RPMI8226 (cell line): ENCODE data around the gene PSMG4.

Experiments used
- DNase-seq: peaks from one replicate; pipeline ENCODE4 v3.0.0-alpha.2; 2015

The PSMG4 gene, protein sequence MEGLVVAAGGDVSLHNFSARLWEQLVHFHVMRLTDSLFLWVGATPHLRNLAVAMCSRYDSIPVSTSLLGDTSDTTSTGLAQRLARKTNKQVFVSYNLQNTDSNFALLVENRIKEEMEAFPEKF

DNA sequence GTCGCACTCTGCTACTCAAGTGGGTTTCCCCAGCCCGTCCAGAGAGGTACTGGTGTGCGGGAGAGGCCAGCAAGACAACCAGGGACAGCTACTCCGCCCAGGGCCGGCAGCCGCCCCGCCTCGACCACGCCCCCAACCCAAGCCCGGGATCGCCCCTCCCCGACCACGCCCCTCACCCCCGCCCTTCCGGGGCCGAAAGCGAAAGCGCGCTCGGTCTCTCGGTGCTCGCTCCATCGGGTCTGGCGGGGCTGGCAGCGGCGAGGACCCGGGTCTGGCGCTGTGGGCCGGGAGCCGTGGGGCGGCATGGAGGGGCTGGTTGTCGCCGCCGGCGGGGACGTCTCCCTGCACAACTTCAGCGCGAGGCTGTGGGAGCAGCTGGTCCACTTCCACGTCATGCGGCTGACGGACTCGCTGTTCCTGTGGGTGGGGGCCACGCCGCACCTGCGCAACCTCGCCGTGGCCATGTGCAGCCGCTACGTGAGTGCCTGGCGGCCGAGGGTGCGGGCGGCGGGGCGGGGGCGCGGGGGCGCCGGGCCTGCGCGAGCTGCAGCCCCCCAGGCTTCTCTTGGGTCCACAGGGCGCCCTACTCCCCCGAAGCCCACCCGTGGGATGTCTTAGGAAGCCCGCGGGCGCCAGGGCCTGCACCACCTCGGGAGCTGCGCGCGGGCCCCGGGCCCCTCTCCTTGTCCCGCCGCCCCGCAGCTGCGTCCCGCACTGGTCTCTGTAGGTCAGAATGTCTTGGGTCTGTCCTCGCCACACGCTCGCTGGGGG, at the start of gene PSMG4:
Gene PSMG4 (plus strand): TSS at position 228 of the 771 bp plus-strand sequence. CDS start 76 bp downstream, at position 304.
- peak; percentile 97 for DNase-seq

DNA sequence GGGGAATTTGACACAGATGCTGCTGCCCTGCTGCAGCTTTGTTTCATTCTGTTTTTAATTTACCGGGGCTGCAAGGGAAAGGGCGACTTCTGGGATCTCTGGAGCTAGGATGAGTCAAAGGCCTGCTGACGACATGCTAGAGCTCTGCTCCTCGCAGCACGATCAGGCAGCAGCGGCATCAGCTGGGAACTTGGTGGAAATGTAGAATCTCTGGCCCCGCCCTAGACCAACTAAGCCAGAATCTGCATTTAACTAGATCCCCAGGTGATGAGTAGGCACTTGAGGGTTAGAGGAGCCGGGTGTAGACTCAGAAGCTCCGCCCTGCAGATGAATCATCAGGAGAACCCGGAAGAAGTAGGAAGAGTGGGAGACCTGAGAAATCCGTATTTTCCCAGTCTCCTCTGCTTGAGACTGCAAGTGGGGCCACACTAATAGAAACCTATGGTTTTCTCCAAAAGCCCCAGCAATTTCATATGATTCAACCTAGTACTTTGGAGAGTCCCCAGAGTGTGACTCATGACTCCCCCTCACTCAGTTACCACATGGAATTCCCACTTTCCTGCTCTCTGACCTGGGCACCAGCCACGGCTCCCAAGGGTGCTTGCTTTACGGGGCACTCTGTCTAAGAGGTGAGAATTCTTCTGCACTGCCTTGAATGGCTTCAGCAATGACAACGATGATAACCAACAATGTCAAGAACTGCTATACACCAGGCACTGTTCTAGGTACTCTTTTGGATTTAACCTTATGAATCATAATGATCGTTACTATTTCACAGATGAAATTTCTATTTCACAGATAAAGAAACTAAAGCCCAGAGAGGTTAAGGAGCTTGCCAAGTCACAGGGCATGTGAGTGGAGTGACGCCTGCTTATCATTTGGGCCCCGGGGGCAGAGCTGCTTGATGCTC, 49.4 kb upstream of the PSMG4 start:
- DNase-seq: peak; percentile 87

DNA sequence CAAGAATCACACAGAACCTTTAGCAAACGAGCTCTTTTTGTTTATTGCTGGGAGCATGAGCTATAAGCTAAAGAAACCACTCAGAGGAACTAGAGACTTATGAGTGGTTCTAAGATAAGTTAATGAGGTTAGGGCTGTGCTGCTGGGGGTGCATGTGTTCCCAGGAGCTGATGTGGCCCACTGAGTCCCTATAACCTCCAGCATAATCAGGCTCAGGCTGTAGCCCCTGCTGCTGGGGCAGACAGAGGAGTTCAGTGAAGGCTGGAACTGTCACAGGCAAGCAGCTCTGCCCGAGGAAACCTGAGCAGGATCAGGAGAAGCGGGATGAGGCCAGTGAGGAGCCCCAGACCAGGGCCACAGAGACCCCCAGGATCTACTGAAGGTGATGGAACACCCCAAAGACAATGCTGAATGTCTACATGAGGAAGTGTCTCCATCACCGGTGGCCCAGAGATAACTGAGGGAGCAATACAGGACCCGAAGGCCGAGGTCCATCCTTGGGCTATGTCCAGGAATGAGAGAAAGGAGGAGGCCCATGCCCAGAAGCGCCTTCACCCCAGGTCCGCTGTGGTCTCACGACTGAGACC, 48.6 kb upstream of the PSMG4 start:
- DNase-seq: no peak

DNA sequence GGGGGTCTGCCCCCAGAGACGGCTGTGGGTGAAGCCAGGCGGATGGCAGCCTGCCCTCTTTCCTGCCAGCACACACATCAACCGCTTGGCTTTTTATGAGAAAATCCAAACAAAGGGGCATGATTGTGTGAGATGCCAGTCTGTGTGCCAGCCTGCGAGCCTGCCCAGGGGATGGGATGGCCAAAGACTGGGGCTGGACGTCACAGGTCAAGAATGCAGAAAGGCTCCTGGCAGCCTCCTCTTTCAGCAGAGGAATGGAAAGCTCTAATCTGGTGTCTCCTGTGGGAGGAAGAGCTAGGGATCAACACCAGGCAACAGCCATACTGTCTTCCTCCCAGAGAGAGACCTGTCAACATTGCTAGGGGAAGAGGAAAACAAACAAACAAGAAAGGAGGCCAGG, 47.1 kb upstream of the PSMG4 start:
- no peak for DNase-seq

DNA sequence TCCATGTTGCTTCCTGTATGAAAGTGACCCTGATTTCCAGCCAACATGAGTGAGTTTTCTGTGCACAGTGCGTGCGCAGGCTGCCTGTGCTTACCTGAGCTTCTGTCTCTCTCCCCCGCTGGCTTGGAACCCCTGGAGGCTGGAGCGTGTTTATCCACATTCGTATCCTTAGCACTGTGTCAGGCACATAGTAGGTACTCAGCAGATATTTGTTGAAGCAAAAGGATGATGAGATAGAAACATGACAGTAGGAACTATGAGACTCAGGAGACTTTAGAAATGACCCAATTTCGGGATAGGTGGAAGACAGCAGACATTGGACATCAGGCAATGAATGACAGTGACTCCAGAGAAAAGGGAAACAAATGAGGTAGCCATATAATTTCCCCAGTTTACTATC, 46.5 kb upstream of the PSMG4 start:
- DNase-seq: no peak

DNA sequence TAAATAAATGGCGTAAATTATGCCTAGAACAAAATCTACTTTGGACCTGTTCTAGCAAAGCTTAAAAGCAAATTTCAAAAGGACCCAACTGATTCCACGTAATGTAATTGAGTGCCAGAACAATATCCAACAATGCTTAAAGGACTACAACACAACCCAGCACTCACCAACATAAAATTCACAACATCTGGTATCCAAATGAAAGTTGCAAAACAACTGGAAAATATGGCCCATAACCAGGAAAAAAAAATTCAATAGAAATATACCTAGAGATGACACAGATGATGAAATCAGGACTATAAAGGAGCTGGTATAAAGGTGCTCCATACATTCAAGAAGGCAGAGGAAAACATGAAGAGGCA, 45.4 kb upstream of the PSMG4 start:
- DNase-seq: no peak

DNA sequence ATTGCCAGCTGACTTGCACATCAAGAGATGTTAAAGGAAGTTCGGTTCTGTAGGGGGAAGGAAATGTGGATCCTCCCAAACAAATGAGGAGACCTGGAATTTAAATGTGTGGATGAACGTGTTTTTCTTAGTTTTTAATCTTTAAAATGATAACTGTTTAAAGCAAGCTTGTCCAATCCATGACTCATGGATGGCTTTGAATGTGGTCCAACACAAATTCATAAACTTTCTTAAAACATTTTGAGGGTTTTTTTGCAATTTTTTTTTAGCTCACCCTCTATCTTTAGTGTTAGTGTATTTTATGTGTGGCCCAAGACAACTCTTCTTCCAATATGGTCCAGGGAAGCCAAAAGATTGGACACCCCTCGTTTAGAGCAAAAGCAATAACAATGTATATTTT, 43.8 kb upstream of the PSMG4 start:
- DNase-seq: no peak

DNA sequence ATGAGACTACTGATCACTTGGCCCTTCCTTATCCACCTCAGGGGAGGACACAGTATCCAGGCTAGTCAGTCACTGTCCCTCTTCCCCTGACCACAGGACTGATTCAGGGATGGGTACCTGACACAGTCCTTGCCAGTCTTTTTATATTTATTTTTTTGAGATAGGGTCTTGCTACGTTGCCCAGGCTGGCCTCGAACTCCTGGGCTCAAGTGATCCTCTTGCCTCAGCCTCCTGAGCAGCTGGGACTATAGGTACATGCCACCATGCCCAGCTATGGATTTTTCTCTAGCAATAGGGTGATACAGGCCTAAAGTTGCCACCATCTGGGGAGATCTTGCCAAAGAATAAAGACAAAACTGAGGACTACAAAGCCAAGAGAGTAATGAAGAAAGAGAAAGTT, 41.5 kb upstream of the PSMG4 start:
- DNase-seq: no peak

DNA sequence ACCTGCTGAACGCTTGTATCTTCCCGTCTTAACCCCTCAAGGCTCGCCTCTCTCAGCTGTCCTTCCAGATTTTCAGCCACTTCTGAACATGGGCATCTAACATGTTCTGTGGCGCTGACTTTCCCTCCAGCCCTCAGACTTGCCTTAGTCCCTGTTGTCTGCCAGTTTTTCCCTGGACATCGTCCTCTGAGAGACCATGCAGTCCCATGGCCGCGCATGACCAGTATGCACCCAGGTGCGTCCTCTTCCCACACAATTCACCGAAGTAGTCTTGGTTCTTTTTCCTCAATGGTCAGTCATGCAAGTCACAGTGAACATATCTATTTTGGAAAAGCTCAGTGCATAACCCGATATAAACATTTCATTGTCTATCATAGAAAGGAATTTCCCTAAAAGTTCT, 40.5 kb upstream of the PSMG4 start:
- no peak for DNase-seq

DNA sequence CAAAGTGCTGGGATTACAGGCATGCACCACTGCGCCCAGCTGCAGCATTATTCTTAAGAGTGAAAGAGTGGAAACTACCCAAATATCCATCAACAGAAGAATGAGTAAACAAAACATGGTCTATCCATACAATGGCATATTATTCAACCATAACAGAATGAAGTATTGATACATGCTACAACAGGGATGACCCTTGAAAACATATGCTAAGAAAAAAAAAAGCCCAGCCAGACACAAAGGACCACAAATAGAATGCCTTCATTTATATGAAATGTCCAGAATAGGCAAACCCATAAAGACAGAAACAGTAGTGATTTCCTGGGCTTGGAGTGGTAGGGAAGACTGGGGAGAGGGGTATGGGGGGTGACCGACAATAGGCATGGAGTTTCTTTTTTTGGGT, 38.4 kb upstream of the PSMG4 start:
- DNase-seq: no peak

DNA sequence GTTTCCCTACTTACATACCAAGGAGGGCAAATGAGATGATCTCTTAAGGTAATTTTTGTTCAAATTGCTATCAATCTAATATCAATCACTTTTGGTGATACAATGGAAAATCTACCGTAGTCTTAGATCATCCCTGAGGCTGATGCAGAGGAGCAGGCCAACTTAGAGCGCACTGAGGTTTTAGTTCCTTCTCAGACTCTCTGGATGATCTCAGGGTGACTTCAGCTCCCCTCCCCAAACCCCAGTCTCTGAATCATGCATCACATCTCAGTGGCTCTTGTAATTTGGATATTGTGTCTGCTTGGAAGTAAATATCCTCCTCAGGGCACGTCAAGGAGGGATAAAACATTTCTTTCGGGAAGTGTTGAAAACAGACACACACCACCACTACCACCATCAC, 37.2 kb upstream of the PSMG4 start:
- no peak for DNase-seq

DNA sequence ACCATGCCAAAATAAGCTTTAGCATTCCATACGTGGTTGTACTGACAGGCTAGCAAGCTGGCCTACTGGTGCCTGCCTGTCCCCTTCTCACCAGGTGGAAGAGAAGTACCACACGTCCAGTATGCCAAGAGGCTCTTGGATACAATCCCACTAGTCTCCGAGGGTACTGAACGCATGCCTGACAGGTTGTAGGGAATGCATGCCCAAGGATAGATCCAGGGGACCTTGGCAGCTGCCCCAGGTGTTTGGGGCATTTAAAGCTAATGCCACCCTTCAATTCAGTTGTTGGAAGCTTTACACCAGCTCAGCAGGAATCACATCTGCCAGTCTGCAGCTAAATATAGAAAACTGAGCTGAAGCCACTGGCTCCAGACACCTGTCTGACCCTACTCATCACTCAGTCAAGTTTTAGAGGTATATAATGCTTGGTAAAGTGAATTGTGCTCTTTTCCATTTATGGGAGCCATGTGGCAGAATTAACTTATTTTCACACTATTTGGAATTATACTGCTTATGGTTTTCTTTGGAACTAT, 36.2 kb upstream of the PSMG4 start:
- peak; percentile 94 for DNase-seq

DNA sequence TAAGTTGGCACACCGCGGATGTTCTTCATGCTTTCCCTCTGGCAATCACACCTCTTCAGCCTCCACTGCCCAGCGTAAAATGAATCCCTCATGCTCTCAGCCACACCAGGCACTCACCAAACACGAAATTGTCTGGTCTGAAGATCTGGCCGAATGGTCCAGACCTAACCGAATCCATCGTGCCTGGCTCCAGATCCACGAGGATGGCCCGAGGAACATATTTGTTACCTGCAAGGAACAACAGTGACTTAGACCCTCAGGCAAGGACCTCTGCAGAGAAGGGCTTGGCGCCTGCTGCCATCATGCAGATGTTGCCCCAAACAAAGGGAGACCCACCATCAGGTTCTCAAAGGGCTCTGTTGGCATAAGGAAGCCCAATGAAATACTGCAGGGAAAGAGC, 32.7 kb upstream of the PSMG4 start:
- DNase-seq: no peak

DNA sequence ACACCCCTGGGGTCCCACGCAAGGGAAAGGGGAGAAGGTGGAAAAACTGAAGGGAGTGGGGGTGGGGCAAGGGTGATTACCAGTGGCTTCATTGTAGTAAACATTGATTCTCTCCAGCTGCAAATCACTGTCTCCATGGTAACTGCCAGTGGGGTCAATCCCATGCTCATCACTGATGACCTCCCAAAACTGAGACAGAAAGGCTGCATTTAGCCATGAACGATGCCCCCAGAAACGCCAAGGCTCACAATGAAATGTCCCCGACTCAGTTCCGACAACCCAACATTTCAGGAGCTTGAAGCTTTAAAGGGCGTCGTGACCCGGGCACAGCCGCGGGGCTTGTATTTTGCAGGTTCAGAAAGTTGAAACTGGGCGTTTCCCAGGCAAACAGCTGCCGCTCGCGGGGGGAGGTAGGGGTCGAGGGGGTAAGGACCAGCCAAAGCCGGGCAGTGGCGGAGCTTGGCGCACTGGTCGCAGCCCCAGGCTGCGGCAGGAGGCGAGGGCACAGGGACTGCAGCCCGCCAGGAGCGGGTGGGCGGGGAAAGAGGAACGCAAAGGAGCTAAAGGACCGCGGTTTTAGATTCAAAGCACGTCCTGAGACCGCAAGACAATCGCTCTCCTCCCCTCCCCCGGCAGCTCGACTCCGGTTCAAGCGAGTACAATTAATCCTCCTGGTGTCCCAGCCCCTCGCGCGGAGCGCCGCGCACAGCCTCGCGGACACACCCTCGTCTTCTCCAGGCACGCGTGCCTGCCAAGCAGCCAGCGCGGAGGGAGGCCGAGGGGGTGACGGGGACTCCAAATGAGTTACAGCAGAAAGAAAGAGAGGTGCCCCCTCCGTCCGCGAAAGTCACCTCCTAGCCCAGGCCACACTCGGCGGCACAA, 32.0 kb upstream of the PSMG4 start:
- peak; percentile 96 for DNase-seq

DNA sequence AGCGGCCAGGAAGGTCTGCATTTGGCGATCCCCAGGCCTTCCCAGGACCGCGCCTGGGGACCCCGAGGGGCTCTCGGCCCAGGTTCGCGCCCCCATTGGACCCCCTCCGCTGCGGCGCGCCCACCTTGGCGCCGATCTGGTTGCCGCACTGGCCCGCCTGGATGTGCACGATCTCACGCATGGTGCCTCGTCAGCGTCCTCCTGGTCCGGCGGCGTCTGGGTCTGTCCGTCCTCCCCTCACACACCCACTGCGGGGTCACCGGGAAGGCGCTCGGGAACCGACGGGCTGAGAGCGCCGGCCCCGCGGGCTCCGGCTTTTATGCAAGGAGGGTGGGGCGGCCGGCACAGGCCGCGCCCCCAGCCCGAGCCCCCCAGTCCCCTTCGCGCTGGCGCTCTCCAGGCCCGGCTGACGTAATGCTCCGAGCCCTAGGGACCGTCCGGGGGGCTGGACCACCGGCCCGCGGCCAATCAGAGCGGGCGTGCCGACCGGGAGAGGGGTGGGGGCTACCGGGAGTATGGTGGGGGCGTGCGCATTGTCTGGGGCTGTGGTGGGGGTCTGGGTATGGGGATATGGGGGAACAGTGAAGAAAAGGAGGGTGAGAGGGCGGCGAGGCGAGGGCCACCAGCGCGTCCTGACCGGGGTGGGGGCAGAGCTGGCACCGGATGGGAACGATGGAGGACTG, 31.2 kb upstream of the PSMG4 start, which contains the start of gene TUBB2B:
Gene TUBB2B (minus strand): TSS at position 291 of the 683 bp plus-strand sequence. CDS start 110 bp downstream, at position 181.
- peak; percentile 93 for DNase-seq

DNA sequence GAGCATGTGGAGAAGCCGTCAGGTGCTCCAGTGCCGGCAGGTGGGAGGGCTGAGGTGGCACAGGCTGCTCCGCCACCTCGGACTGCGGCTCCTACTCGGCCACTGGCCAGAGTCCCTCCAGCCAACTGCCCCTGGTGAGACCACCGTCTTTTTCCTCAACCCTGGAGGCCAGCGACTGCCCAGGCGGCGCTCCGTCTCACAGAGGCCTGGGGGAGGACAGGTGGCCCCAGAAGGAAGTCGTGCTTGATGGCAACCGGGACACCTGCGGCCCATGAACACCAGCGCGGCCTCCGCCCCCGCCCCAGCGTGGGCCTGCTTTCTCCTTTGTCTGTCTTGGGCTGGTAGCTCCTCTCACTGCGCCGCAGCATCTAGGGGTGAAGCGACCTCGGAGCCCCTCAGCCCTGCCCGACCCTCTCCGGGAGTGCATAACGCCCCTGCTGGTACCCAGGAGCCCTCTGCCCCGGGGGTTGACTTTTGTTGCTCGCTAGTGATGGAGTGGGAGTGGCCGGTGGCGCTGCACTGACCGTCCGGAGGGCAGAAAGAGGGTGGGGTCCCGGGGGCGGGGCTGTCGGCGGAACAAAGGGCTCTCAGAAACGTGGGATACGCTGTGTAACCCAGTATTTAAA, 30.6 kb upstream of the PSMG4 start:
- peak; percentile 89 for DNase-seq

DNA sequence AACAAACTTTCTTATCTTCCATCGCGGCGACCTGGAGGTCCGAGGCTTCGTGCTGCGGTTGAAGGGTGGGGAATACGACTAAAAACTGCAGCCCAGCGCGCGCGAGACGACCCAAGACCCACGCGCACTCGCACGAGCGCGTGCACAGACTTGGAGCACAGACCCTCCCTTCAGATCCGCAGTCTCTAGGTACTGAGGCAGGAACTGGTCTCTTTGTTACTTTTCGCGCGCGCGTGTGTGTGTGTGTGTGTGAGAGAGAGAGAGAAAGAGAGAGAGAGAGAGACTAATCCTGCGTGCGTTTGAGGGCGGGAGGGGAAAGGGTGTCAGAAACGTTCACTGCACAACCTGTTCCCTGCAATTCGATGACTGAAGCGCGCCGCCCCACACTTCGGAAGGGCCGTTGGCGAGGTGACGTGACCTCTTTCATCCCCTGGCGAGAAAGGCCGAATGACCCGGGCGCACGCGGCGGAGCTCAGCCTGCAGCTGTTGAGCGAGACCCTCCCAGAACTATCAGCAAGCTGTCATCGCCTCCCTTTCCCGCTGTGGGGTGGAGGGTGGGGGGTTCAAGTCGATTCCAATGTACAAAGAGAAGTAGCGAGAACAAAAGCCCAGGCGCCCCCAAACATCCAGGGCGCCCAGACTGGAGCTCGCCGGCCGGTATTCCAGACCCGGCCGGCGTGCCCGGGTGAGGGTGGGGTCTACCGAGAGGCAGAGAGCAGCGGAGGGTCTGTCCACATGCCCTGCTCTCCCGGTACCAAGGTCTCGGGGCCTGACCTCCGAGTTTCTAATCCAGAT, 29.8 kb upstream of the PSMG4 start:
- DNase-seq: peak; percentile 61

DNA sequence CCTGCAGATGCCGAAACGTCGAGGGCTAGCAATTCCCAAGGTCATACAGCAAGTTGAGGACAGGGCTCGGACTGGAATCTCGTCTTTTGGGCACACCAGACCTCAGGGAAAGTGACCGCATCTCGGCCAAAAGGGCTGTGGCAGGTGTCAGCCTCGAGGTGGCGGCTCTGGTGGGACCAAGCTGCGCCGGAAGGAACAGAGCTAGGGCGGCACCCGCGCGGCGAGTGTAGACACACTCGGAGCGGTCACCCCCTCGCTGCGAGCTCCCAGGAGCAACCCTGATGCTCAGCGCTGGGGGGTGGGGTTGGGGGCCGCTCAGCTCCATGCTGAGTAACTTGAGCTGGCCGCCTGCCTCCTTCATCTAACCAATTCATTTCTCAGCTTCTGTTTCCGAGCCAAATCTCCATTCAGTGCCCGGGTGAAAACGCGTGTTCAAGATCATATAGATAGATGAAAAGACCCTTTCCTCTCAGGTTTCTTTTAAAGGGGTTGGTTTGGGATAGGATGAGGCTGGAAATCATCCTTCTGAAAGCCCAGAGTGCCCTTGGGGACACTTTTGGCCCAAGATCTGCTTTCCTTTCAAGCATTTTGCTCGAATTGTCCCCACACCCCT, 29.1 kb upstream of the PSMG4 start:
- peak; percentile 76 for DNase-seq

DNA sequence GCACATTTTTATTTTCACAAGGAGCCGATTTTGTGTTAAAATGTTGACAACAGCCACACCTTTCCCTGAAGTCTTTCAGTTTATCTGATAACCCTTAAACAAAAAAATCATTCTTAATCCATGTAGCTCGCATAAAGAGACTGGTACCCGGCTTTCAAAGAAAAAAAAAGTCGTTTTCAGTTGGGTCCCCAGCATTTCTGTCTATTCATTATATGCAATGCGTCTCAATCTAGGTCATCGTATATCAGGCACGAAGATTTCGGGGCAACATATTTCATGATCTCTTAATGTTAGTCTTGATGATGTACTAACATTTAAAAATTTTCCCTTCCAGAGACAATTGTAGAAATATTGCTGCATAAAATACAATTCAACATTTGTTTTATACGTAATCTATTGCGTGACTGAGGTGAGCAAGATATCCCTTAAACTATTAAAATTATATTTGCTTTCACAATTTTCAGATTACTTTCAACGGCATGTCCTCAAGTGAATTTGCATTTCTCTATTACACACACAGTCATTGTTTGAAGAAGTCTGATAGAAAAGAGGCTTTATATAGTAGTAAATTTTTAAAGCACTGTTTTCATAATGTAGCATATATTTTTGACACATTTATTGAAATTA, 28.4 kb upstream of the PSMG4 start:
- no peak for DNase-seq
